Kidney (tissue), 14 donors: ENCODE data around the gene MRPL46. TPM values are rescaled to one million over a fixed set of nuclear protein-coding genes. Genes with fewer than 3 reads are reported as not detected.

Experiments used
- DNase-seq, 5 donors: peaks; one replicate each; pipeline ENCODE4 v3.0.0-alpha.2; 2013 to 2020
- FAIRE-seq: peaks from 2 replicates; lab custom pipeline; 2012; peaks lifted over from hg19 to GRCh38; lab: Jason Lieb, UNC
- H3K27ac ChIP-seq, 2 donors: one replicate each; pipeline ENCODE4 v1.7.0; 2013; ENCODE audit warnings: low read depth in 2 of 2, low read length in 2 of 2, inconsistent platforms in 1 of 2
- H3K27me3 ChIP-seq: one replicate; pipeline ENCODE4 v1.7.1; 2013; ENCODE audit warnings: low read length, inconsistent platforms; ENCODE audit not compliant: control insufficient read depth, insufficient read depth
- H3K36me3 ChIP-seq, 3 donors: one replicate each; pipeline versions ENCODE4 v1.7.0 to v1.7.1; 2013; ENCODE audit warnings: low read length in 3 of 3, control low read depth in 1 of 3, inconsistent platforms in 1 of 3; ENCODE audit not compliant: insufficient read depth in 3 of 3, control insufficient read depth in 2 of 3
- H3K4me1 ChIP-seq, 3 donors: one replicate each; pipeline versions ENCODE4 v1.7.0 to v1.7.1; 2013; ENCODE audit warnings: low read length in 3 of 3, inconsistent platforms in 1 of 3, low read depth in 1 of 3; ENCODE audit not compliant: control insufficient read depth in 2 of 3, insufficient read depth in 2 of 3
- H3K4me3 ChIP-seq, 3 donors: one replicate each; pipeline versions ENCODE4 v1.7.0 to v1.8.1; 2013; ENCODE audit warnings: low read length in 3 of 3, control low read depth in 1 of 3, inconsistent platforms in 1 of 3
- H3K9ac ChIP-seq, 3 donors: one replicate each; pipeline versions ENCODE4 v1.7.0 to v1.7.1; 2013; ENCODE audit warnings: low read length in 3 of 3, control low read depth in 1 of 3, inconsistent platforms in 1 of 3
- H3K9me3 ChIP-seq, 3 donors: one replicate each; pipeline versions ENCODE4 v1.7.0 to v1.7.1; 2013; ENCODE audit warnings: low read length in 3 of 3, control low read depth in 1 of 3, inconsistent platforms in 1 of 3; ENCODE audit not compliant: control insufficient read depth in 2 of 3, insufficient read depth in 1 of 3
- intact Hi-C: fragments of 100-400 bp; cut with DNase I; formaldehyde crosslinking; loops from one replicate; pipeline ENCODE4 v1.11.1; 2022
- polyA plus RNA-seq: library from polyadenylated mRNA; stranded (reverse); fragments of 350-450 nt; fragmentation: Illumina TruSeq; extraction: RNeasy Lipid Tissue Mini Kit (QIAGEN cat#74804); gene quantifications from one replicate; pipeline ENCODE4 v1.2.3, GENCODE V29; 2014; ENCODE audit warnings: low read depth, low replicate concordance; ENCODE audit not compliant: insufficient read depth
- total RNA-seq: library from RNA; stranded (reverse); fragmentation: NEBNext Ultra II Directional; extraction: Animal tissue kit (Norgen Biotek cat#: 25700); gene quantifications from one replicate; pipeline ENCODE4 v1.2.1, GENCODE V29; 2021
- TF ChIP-seq, protein P1 (sequence below): IDR thresholded peaks from 3 replicates; pipeline ENCODE4 v1.5.1; 2012; ENCODE audit warnings: mild to moderate bottlenecking, moderate library complexity, borderline replicate concordance; ENCODE audit not compliant: insufficient read depth; ENCODE audit errors: extremely low read depth
- donor health status: control.
- donor health status: control.
- donor health status: control.
- donor health status: control.
- donor health status: control.
- donor health status: DM: yes; HTN: yes; CAD: no.
- donor health status: Normal renal cell carcinoma (clear cell type).

Gene MRPL46
- total and polyA plus RNA-seq, 2 donors from 2014 or later: 24.7 to 73.4 TPM

DNA sequence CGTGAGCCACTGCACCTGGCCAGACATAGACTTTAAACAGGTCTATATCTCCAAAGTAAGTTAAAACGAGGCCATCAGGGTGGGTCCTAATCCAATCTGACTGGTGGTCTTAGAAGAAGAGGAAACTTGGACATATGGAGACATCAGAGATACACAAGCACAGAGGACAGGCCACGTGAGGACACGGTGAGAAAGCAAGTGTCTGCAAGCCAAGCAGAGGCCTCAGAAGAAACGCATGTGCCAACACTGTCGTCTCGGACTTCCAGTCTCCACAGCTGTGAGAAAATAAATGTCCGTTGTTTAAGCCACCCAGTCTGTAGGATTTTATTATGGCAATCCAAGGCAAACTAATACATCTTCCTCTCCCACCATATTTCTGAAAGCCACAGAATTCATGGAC lies 43.9 kb downstream of the MRPL46 start:
- FAIRE-seq: no peak
- TF ChIP-seq, protein P1, sequence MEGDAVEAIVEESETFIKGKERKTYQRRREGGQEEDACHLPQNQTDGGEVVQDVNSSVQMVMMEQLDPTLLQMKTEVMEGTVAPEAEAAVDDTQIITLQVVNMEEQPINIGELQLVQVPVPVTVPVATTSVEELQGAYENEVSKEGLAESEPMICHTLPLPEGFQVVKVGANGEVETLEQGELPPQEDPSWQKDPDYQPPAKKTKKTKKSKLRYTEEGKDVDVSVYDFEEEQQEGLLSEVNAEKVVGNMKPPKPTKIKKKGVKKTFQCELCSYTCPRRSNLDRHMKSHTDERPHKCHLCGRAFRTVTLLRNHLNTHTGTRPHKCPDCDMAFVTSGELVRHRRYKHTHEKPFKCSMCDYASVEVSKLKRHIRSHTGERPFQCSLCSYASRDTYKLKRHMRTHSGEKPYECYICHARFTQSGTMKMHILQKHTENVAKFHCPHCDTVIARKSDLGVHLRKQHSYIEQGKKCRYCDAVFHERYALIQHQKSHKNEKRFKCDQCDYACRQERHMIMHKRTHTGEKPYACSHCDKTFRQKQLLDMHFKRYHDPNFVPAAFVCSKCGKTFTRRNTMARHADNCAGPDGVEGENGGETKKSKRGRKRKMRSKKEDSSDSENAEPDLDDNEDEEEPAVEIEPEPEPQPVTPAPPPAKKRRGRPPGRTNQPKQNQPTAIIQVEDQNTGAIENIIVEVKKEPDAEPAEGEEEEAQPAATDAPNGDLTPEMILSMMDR: no peak
- no peak for DNase-seq

DNA sequence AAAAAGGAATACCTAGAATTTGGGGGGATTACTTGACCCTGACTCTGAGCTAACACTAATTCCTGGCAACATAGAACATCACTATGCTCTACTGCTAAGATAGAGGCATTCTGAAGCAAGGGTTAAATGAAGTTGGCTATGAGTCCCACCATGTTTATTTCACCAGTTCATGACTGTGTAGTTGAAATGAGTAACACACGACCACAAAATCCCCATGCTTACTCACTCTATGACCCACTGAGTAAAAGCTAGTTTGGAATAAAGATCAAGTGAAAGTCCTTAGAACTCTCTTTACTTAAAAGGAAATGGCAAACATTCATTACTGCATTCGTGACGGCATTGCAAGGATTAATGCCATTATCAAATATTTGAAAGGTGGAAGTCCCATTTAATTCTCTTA lies 47.4 kb downstream of the MRPL46 start:
- DNase-seq: no peak
- Histone ChIP-seq H3K27me3 (no peaks in the 10 kb centered on the region), H3K4me3 (no peak overlapping the region), H3K9ac (no peak overlapping the region), H3K9me3 (no peaks in the 10 kb centered on the region), H3K4me1 (no peaks in the 10 kb centered on the region), H3K27ac (no peak overlapping the region), H3K36me3 (no peaks in the 10 kb centered on the region)
- no peak for FAIRE-seq
- intact Hi-C loops: no loop called here
- TF ChIP-seq, protein P1: no peak

More for the DNA sequence above, 43.9 kb downstream of the MRPL46 start:
- H3K4me3 ChIP-seq: no peak overlapping the region
- no peaks in the 10 kb centered on the region for H3K36me3 ChIP-seq
- H3K4me1 ChIP-seq: no peaks in the 10 kb centered on the region
- no peak overlapping the region for H3K9ac ChIP-seq
- H3K27me3 ChIP-seq: no peaks in the 10 kb centered on the region
- no peaks in the 10 kb centered on the region for H3K9me3 ChIP-seq
- no peak overlapping the region for H3K27ac ChIP-seq
- intact Hi-C loops: no loop called here

Other genes starting within 250 kb of the MRPL46 start
- gene NTRK3, start 210.6 kb downstream of the MRPL46 start, total RNA-seq: 25.5 TPM
- gene NTRK3, start 210.6 kb downstream of the MRPL46 start, polyA plus RNA-seq: 8.9 TPM
- 35.2 TPM for gene MRPS11, start 320 bp upstream of the MRPL46 start, total RNA-seq
- gene MRPS11, start 320 bp upstream of the MRPL46 start, polyA plus RNA-seq: 96.8 TPM
- 6.8 TPM for gene DET1, start 79.3 kb upstream of the MRPL46 start, total RNA-seq
- gene DET1, start 79.3 kb upstream of the MRPL46 start, polyA plus RNA-seq: 3.9 TPM
- gene AEN, start 154.0 kb upstream of the MRPL46 start, total RNA-seq: 17.4 TPM
- 6.2 TPM for gene AEN, start 154.0 kb upstream of the MRPL46 start, polyA plus RNA-seq
- 25.5 TPM for gene ISG20, start 171.6 kb upstream of the MRPL46 start, total RNA-seq
- gene ISG20, start 171.6 kb upstream of the MRPL46 start, polyA plus RNA-seq: 7.3 TPM